Uterus (tissue), 4 donors: ENCODE measurements around the gene TMEM169. TPM values are rescaled to one million over a fixed set of nuclear protein-coding genes. Genes with fewer than 3 reads are reported as not detected.

ENCODE experiments used
- DNase-seq, 2 donors: peaks; one replicate each; pipeline ENCODE4 v3.0.0-alpha.2; 2019 to 2020
- H3K27ac ChIP-seq, 2 donors: fragments of 200-600 bp; sonication (generic); 1 replicate in 1 of 2; 2 replicates in 1 of 2; pipeline ENCODE4 v1.5.1; 2016 to 2018
- H3K27me3 ChIP-seq, 2 donors: fragments of 200-600 bp; sonication (generic); one replicate each; pipeline ENCODE4 v1.5.1; 2018 to 2019; ENCODE audit warnings: control low read depth in 1 of 2
- H3K36me3 ChIP-seq, 2 donors: fragments of 200-600 bp; sonication (generic); one replicate each; pipeline ENCODE4 v1.5.1; 2019; ENCODE audit warnings: control low read depth in 1 of 2
- H3K4me1 ChIP-seq, 2 donors: fragments of 200-600 bp; sonication (generic); one replicate each; pipeline ENCODE4 v1.5.1; 2018 to 2019; ENCODE audit warnings: control low read depth in 1 of 2
- H3K4me3 ChIP-seq, 2 donors: fragments of 200-600 bp; sonication (generic); 1 replicate in 1 of 2; 2 replicates in 1 of 2; pipeline ENCODE4 v1.5.1; 2018 to 2019; ENCODE audit warnings: mild to moderate bottlenecking in 1 of 2
- H3K9me3 ChIP-seq, 2 donors: fragments of 200-600 bp; sonication (generic); one replicate each; pipeline ENCODE4 v1.5.1; 2019; ENCODE audit warnings: control low read depth in 1 of 2
- POLR2A ChIP-seq, 2 donors: fragments of 450-650 bp; IDR thresholded peaks; one replicate each; pipeline ENCODE4 v1.6.1; 2016; ENCODE audit warnings: antibody characterized with exemption in 2 of 2, mild to moderate bottlenecking in 1 of 2, moderate library complexity in 1 of 2
- intact Hi-C: fragments of 100-400 bp; cut with DNase I; formaldehyde crosslinking; loops from one replicate; pipeline ENCODE4 v1.15.1; 2023; ENCODE audit warnings: low total_unique reads
- total RNA-seq, 4 donors: library from RNA; depleted of rRNA in 3 of 4; stranded (reverse); fragments of >200 nt in 3 of 4; gene quantifications; one replicate each; pipeline versions ENCODE4 v1.1.0 to v1.2.4, GENCODE V29; 2014 to 2023
- TF ChIP-seq, protein P1 (sequence below), 4 experiments: fragments of 200-600 bp in 2 of 4; fragments of 450-650 bp in 2 of 4; sonication (generic) in 2 of 4; IDR thresholded peaks; one replicate each; pipeline ENCODE4 v1.5.1; 2016 to 2019; ENCODE audit warnings: antibody characterized with exemption in 4 of 4, mild to moderate bottlenecking in 2 of 4, moderate library complexity in 1 of 4
- donor health status: DM: yes; HTN: yes; CAD: no.

The TMEM169 gene
- total RNA-seq, 4 donors from 2014 or later = 0.97 to 1.0 TPM; not detected in 2

DNA sequence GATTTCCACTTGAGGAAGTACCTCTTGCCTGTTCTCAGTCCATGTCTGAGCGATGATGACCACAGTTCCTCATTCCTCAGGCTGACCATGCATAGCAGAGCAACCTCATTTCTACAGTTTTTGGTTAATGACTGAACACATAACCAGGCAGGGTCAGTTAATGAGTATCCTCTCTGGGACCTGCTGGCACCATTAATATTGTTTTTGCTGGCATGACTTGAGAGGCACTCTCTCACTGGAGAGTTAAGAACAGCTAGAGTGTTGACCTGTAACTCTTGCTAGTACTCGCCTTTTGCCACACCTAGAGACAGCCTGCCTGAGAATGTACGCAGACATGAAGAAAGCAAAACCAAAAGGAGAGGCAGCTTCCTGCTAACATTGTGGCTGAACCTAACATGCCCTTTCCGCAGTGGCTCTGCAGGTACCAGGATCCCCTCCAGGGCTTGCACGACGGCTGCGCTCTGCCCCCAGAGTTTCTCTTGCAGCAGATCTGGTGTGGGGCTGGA, 24.0 kb upstream of the TMEM169 start:
- no peaks in the 10 kb centered on the region for H3K27me3 ChIP-seq
- intact Hi-C loops = no loop called here
- H3K27ac ChIP-seq = no peak overlapping the region
- no peaks in the 10 kb centered on the region for H3K4me1 ChIP-seq
- H3K9me3 ChIP-seq = no peaks in the 10 kb centered on the region
- H3K36me3 ChIP-seq = no peaks in the 10 kb centered on the region
- DNase-seq = no peak
- no peak for TF ChIP-seq POLR2A (IDR thresholded peaks at IDR 0.05)
- TF ChIP-seq, protein P1, sequence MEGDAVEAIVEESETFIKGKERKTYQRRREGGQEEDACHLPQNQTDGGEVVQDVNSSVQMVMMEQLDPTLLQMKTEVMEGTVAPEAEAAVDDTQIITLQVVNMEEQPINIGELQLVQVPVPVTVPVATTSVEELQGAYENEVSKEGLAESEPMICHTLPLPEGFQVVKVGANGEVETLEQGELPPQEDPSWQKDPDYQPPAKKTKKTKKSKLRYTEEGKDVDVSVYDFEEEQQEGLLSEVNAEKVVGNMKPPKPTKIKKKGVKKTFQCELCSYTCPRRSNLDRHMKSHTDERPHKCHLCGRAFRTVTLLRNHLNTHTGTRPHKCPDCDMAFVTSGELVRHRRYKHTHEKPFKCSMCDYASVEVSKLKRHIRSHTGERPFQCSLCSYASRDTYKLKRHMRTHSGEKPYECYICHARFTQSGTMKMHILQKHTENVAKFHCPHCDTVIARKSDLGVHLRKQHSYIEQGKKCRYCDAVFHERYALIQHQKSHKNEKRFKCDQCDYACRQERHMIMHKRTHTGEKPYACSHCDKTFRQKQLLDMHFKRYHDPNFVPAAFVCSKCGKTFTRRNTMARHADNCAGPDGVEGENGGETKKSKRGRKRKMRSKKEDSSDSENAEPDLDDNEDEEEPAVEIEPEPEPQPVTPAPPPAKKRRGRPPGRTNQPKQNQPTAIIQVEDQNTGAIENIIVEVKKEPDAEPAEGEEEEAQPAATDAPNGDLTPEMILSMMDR (IDR thresholded peaks at IDR 0.05) = no peak
- H3K4me3 ChIP-seq = no peak overlapping the region

DNA sequence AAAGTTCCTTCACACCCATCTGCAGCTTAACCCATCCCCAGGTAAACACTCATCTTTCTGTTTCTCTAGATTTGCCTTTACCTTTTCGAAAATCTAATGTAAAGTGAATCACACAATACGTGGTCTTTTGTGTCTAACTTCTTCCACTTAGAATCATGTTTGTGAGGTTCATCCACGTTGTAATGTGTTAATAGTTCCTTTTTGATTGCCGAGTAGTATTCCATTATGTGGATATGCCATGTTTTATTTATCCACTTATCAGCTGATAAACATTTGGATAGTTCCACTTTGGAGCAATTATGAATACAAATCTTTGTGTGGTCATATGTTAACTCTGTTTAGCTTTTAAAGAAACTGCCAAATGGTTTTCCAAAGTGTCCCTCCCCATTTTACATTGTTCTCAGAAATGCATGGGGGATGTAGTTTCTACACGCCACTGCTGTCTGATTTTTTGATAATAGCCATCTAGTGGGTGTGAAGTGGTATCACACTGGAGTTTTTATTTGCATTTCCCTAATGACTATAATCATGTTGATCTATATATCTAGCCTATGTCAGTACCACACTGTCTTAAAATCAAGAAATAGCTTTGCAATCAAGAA, 22.4 kb upstream of the TMEM169 start:
- Histone ChIP-seq H3K36me3 (no peaks in the 10 kb centered on the region), H3K9me3 (no peaks in the 10 kb centered on the region), H3K27ac (no peak overlapping the region), H3K27me3 (no peaks in the 10 kb centered on the region), H3K4me1 (no peaks in the 10 kb centered on the region), H3K4me3 (no peak overlapping the region)
- intact Hi-C loops = no loop called here
- TF ChIP-seq POLR2A (IDR thresholded peaks at IDR 0.05) = no peak
- TF ChIP-seq, protein P1 (IDR thresholded peaks at IDR 0.05) = no peak
- DNase-seq = no peak

DNA sequence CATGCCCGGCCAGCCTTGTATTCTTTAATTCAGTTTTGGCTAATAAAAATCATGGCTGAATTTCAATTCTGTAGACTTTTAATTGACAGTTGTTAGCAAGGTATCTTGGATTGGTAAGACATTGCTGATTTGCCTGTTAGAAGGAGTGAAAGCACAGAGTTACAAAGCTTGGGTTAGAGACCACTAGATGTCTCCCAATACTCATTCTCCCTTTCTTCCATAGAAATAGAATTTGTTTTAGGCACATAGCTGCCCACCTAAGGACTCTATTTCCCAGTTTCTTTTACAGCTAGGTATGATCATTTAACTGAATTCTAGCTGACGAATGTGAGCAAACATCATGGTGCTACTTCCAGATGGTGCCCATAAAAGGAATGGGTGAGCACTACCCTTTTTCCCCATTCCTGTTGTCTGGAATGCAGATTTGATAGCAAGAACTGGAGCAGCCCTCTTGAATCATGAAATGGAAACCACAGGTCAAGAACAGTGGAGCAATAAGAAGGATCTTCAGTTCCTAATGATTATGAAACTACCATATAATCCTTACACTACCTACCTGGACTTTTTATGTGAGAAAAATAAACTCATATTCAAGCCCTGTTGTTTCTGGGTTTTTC, 17.6 kb upstream of the TMEM169 start:
- no peaks in the 10 kb centered on the region for H3K27me3 ChIP-seq
- intact Hi-C loops = no loop called here
- no peak overlapping the region for H3K27ac ChIP-seq
- no peaks in the 10 kb centered on the region for H3K4me1 ChIP-seq
- H3K4me3 ChIP-seq = no peak overlapping the region
- TF ChIP-seq, protein P1 (IDR thresholded peaks at IDR 0.05) = no peak
- no peaks in the 10 kb centered on the region for H3K9me3 ChIP-seq
- no peak for DNase-seq
- no peaks in the 10 kb centered on the region for H3K36me3 ChIP-seq

DNA sequence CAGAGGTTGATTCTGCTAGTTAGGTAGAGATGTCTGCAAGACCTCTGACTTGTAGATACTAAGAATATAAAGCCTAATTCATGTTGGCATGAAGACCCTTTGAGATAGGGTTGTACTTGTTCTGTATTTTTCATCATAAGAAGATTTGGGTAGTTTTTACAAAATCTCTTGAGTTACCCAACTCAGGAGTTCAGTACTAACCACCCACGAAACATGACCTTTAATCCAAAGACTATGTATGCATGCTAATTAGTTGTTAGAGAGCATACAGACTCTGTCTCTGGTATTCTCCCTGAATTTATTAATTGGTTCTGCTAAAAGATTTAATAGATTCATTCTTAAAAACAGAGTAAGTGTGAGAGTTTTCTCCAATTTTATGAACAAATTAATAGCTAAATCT, 17.1 kb upstream of the TMEM169 start:
- intact Hi-C loops = no loop called here
- Histone ChIP-seq H3K4me3 (no peak overlapping the region), H3K36me3 (no peaks in the 10 kb centered on the region), H3K27ac (no peak overlapping the region), H3K4me1 (no peaks in the 10 kb centered on the region), H3K9me3 (no peaks in the 10 kb centered on the region), H3K27me3 (no peaks in the 10 kb centered on the region)
- no peak for DNase-seq
- TF ChIP-seq, protein P1 (IDR thresholded peaks at IDR 0.05) = no peak
- no peak for TF ChIP-seq POLR2A (IDR thresholded peaks at IDR 0.05)

DNA sequence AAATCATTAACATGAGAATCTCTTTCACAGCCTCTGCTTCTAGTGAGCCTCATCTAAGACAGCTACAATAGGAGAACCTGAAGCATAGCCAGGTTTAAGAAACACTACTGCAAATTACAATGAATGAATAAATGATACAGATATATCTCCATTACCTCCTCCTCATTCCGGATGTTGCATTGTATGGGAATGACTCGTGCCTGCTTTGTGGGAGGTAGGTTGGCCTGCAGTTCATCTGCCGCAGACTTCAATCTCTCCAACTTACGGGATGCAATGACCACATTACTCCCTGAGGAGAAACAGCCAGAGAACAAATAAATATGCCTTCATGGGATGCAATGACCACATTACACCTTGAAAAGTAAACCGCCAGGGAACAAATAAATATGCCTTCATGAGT, 15.5 kb upstream of the TMEM169 start:
- Histone ChIP-seq H3K27ac (no peak overlapping the region), H3K9me3 (no peaks in the 10 kb centered on the region), H3K36me3 (no peaks in the 10 kb centered on the region), H3K27me3 (no peaks in the 10 kb centered on the region), H3K4me3 (no peak overlapping the region), H3K4me1 (no peaks in the 10 kb centered on the region)
- intact Hi-C loops = no loop called here
- no peak for DNase-seq
- TF ChIP-seq POLR2A (IDR thresholded peaks at IDR 0.05) = no peak
- TF ChIP-seq, protein P1 (IDR thresholded peaks at IDR 0.05) = no peak
